PC-9 (cell line): ENCODE measurements around the gene MARS1. TPM values are rescaled to one million over a fixed set of nuclear protein-coding genes. Genes with fewer than 3 reads are reported as not detected.

ENCODE experiments used
- BruUV-seq: library from RNA; stranded (reverse); fragments of 400-500 nt; replicated peaks from 2 replicates; lab custom pipeline; 2021; lab: Mats Ljungman, UMichigan
- CTCF ChIA-PET: fragments of 300-600 bp; sonication (Branson Sonifier 250); formaldehyde crosslinking; loops from one replicate; lab custom pipeline; 2022; ENCODE audit warnings: antibody characterized with exemption; lab: Charles Lee
- POLR2A ChIA-PET: fragments of 300-600 bp; sonication (Branson Sonifier 250); formaldehyde crosslinking; loops from one replicate; lab custom pipeline; 2022; ENCODE audit warnings: antibody characterized with exemption; ENCODE audit not compliant: unreplicated experiment; lab: Charles Lee
- DNase-seq, 2 experiments: peaks; one replicate each; pipeline versions ENCODE4 v3.0.0 to v3.0.0-alpha.2; 2015 to 2022; ENCODE audit warnings: mixed read lengths in 1 of 2
- H2AFZ ChIP-seq: fragments of 200-600 bp; sonication (generic); 2 replicates; pipeline ENCODE4 v1.8.1; 2017; ENCODE audit warnings: antibody characterized with exemption
- H3F3A ChIP-seq: fragments of 200-600 bp; sonication (generic); 2 replicates; pipeline ENCODE4 v1.8.1; 2017; ENCODE audit warnings: antibody characterized with exemption, mild to moderate bottlenecking, low read depth; ENCODE audit not compliant: insufficient read depth
- H3K27ac ChIP-seq: fragments of 200-600 bp; sonication (generic); 2 replicates; pipeline ENCODE4 v1.6.1; 2016; ENCODE audit warnings: mixed run types
- H3K27me3 ChIP-seq: fragments of 200-600 bp; sonication (generic); 2 replicates; pipeline ENCODE4 v1.6.1; 2016; ENCODE audit warnings: low read depth, mixed run types; ENCODE audit not compliant: insufficient read depth
- H3K36me3 ChIP-seq: fragments of 200-600 bp; sonication (generic); 2 replicates; pipeline ENCODE4 v1.6.1; 2016; ENCODE audit warnings: low read depth, mixed run types
- H3K4me1 ChIP-seq: fragments of 200-600 bp; sonication (generic); replicated peaks from 2 replicates; pipeline ENCODE4 v1.6.1; 2016; ENCODE audit warnings: mixed run types; ENCODE audit not compliant: insufficient read depth
- H3K4me2 ChIP-seq: fragments of 200-600 bp; sonication (generic); 2 replicates; pipeline ENCODE4 v1.6.1; 2017; ENCODE audit warnings: mixed run types
- H3K4me3 ChIP-seq: fragments of 200-600 bp; sonication (generic); 2 replicates; pipeline ENCODE4 v1.6.1; 2016; ENCODE audit warnings: mixed run types
- H3K79me2 ChIP-seq: fragments of 200-600 bp; sonication (generic); 2 replicates; pipeline ENCODE4 v1.6.1; 2017; ENCODE audit warnings: low read depth, mixed run types
- H3K9me2 ChIP-seq: fragments of 200-600 bp; sonication (generic); 2 replicates; pipeline ENCODE4 v1.8.1; 2017; ENCODE audit warnings: mild to moderate bottlenecking; ENCODE audit not compliant: insufficient read depth
- H3K9me3 ChIP-seq: fragments of 200-600 bp; sonication (generic); 2 replicates; pipeline ENCODE4 v1.8.1; 2016; ENCODE audit warnings: low read depth; ENCODE audit not compliant: insufficient read depth
- H4K20me1 ChIP-seq: fragments of 200-600 bp; sonication (generic); 2 replicates; pipeline ENCODE4 v1.8.1; 2017; ENCODE audit not compliant: insufficient read depth
- CTCF ChIP-seq: fragments of 200-600 bp; sonication (generic); conservative IDR thresholded peaks from 2 replicates; pipeline ENCODE4 v1.6.1; 2017; ENCODE audit warnings: mixed run types, antibody characterized with exemption, mild to moderate bottlenecking, moderate library complexity
- EZH2 ChIP-seq: fragments of 200-600 bp; sonication (generic); IDR thresholded peaks from 2 replicates; pipeline ENCODE4 v1.8.0; 2017; ENCODE audit warnings: antibody characterized with exemption, low read depth
- intact Hi-C: fragments of 100-400 bp; cut with micrococcal nuclease; formaldehyde crosslinking; loops from one replicate; pipeline ENCODE4 v1.10.0; 2022; ENCODE audit not compliant: unreplicated experiment
- total RNA-seq: library from RNA; stranded (reverse); gene quantifications from 2 replicates; pipeline ENCODE4 v1.2.3, GENCODE V29; 2021

The MARS1 gene
- total RNA-seq, 1 experiment from 2014 or later = 307 TPM

- no peaks in the 10 kb centered on the region for H3K79me2 ChIP-seq
- CTCF ChIA-PET = interaction anchor here (0.7 to 1.2 kb wide), 3 partner anchors 235 to 281 kb away, joined by 3 read pairs; partner anchors contain the start of gene OS9
- DNase-seq = no peak
- peak overlapping the region; percentile 99 for H3K4me2 ChIP-seq
- H3K36me3 ChIP-seq = no peaks in the 10 kb centered on the region
- H3F3A ChIP-seq = no peaks in the 10 kb centered on the region
- peak overlapping the region; percentile 89; the same call in 1 of the 2 replicates for H2AFZ ChIP-seq
- intact Hi-C loops = loop anchor here (10.0 kb wide), 1 partner anchor 446 kb away; no protein-coding TSS in a partner anchor
- H3K9me2 ChIP-seq = no peaks in the 10 kb centered on the region
- no peaks in the 10 kb centered on the region for H4K20me1 ChIP-seq
- H3K27me3 ChIP-seq = peaks cover 24% of the 10 kb centered on the region
- H3K27ac ChIP-seq = peak overlapping the region; percentile 70
- no peaks in the 10 kb centered on the region for H3K9me3 ChIP-seq
- TSS peak; percentile 94 for BruUV-seq
- peaks cover 51% of the 10 kb centered on the region for H3K4me1 ChIP-seq
- POLR2A ChIA-PET = interaction anchor here (0.6 to 1.0 kb wide), 2 partner anchors 283 to 388 kb away, joined by 3 to 6 read pairs; partner anchors contain the start of gene CTDSP2
- H3K4me3 ChIP-seq = peak overlapping the region; percentile 73; the same call in 1 of the 2 replicates
- TF ChIP-seq CTCF (no peak), EZH2 (no peak)
These were observed 29.2 kb upstream of the MARS1 start for GRCh38 chr12:57458665-57459054.

GRCh38 chr12:57459055-57459749, 28.7 kb upstream of the MARS1 start:
- no peaks in the 10 kb centered on the region for H4K20me1 ChIP-seq
- H3K9me2 ChIP-seq = no peaks in the 10 kb centered on the region
- no peak for TF ChIP-seq EZH2
- TF ChIP-seq CTCF = peak; percentile 94
- ChIA-PET POLR2A (interaction anchor here (0.6 to 1.0 kb wide), 3 partner anchors 27 to 388 kb away, joined by 3 to 6 read pairs (median 4); partner anchors contain the start of gene CTDSP2), CTCF (interaction anchor here (0.6 to 1.2 kb wide), 4 partner anchors 217 to 280 kb away, joined by 3 to 4 read pairs (median 3); partner anchors contain the start of gene OS9)
- no peaks in the 10 kb centered on the region for H3F3A ChIP-seq
- peak overlapping the region; percentile 99 for H3K4me2 ChIP-seq
- H3K4me1 ChIP-seq = peaks cover 51% of the 10 kb centered on the region
- BruUV-seq = no TSS peak
- no peaks in the 10 kb centered on the region for H3K79me2 ChIP-seq
- intact Hi-C loops = loop anchor here (10.0 kb wide), 1 partner anchor 446 kb away; no protein-coding TSS in a partner anchor
- H3K27ac ChIP-seq = peak overlapping the region; percentile 70
- H3K27me3 ChIP-seq = peaks cover 30% of the 10 kb centered on the region
- peak; percentile 79 to 90 for DNase-seq
- no peaks in the 10 kb centered on the region for H3K9me3 ChIP-seq
- no peaks in the 10 kb centered on the region for H3K36me3 ChIP-seq
- peak overlapping the region; percentile 89 for H2AFZ ChIP-seq
- H3K4me3 ChIP-seq = peak overlapping the region; percentile 73

DNA sequence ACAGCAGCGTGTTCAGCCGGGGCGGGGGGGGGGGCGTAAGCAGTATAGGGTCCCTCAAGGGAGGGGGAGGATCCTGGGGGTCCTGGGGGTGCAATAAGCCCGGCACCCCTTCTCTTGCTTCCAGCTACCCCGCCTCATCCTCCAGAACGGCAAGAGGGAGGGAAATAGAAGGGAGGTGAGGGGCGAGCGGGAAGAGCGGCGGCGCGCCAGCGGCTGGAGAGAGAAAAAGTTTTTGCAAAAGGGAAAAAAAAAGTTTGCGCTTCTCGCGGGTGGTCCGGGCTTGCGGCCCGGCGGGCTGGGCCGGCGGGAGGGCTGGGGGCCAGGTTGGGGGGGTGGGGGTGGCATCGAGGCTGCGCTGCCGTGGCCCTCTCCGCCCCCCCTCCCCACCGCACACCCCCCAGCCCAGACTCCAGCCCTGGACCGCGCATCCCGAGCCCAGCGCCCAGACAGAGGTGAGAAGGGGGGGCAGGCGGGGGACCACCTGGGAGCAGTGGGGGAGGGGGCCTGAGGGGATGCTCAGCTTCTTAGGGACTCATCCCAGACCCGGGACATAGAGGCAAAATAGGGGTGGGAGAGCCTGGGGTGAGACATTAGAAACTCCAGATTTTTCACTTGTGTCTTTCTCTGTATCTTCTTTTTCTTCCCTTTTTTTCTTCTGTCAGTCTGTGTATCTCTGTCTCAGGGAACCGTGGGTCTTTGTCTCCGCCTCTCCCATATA, 28.0 kb upstream of the MARS1 start, which contains the start of gene GLI1:
Gene GLI1 (plus strand): TSS at position 36 of the 718 bp plus-strand sequence. CDS start 3,907 bp downstream, outside the sequence.
- Histone ChIP-seq H4K20me1 (no peaks in the 10 kb centered on the region), H2AFZ (peak within 1 kb of the TSS; percentile 89), H3K9me3 (no peaks in the 10 kb centered on the region), H3F3A (no peaks in the 10 kb centered on the region), H3K4me1 (peaks cover 45% of the 10 kb centered on the region), H3K36me3 (no peaks in the 10 kb centered on the region), H3K4me3 (peak within 1 kb of the TSS; percentile 73), H3K27me3 (peaks cover 37% of the 10 kb centered on the region), H3K9me2 (no peaks in the 10 kb centered on the region), H3K79me2 (no peaks in the 10 kb centered on the region), H3K27ac (peak within 1 kb of the TSS; percentile 70), H3K4me2 (peak within 1 kb of the TSS; percentile 99)
- POLR2A ChIA-PET = interaction anchor here (0.6 kb wide), 1 partner anchor 26 kb away, joined by 4 read pairs; no protein-coding TSS in a partner anchor
- no peak for DNase-seq
- BruUV-seq = no TSS peak
- intact Hi-C loops = loop anchor here (5.0 to 10.0 kb wide), 2 partner anchors 172 to 445 kb away; partner anchors contain the start of gene B4GALNT1
- CTCF ChIA-PET = interaction anchor here (1.2 kb wide), 1 partner anchor 280 kb away, joined by 3 read pairs; no protein-coding TSS in a partner anchor
- TF ChIP-seq EZH2 (no peak), CTCF (no peak)
